NCI-H82 (cell line): ENCODE measurements around the gene SPATA3.
A peak's percentile ranks its signal among the peaks of the same experiment; 100 is the strongest.
"Not testable (repeated sequence)": the region's sequence is repeated elsewhere in the genome, so short reads cannot be mapped to it uniquely, and the experiment has no call there.

Experiments used
- DNase-seq: peaks from one replicate; lab custom pipeline; 2025; lab: John Stamatoyannopoulos, UW

The SPATA3 gene

DNA sequence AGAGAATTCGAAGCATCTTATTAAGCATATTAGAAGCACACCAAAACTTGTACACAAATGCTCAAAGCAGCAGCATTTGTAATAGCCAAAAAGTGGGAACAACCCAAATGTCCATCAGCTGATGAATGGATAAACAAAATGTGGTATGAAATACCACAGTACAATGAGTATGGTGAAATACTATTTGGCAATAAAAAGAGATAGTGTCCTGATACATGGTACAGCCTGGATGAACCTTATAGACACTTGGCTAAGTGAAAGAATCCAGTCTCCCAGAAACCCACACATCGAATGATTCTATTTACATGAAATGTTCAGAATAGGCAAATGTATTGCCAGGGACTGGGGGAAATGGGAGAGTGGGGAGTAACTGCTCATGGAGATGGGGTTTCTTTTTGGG lies 3.0 kb downstream of the SPATA3 start:
- DNase-seq: no peak

DNA sequence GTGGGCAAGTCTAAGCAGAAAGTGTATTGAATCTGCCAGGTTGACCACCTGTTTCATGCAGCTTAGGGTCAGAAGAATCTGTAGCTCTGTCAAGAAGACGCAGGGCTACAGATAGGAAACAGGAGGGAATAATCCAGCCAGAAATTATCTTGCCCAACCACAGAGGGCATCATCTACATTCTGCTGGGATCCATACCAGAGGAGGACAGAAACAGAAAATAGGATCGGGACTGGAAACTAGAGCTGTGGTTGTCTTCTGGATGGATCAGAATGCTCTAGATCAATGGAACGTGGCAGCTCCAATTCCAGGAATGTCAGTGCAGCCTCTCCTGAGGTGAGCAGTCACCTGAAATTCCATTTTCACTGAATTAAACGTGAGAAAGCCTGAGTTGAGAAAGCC lies 3.6 kb downstream of the SPATA3 start:
- no peak for DNase-seq

DNA sequence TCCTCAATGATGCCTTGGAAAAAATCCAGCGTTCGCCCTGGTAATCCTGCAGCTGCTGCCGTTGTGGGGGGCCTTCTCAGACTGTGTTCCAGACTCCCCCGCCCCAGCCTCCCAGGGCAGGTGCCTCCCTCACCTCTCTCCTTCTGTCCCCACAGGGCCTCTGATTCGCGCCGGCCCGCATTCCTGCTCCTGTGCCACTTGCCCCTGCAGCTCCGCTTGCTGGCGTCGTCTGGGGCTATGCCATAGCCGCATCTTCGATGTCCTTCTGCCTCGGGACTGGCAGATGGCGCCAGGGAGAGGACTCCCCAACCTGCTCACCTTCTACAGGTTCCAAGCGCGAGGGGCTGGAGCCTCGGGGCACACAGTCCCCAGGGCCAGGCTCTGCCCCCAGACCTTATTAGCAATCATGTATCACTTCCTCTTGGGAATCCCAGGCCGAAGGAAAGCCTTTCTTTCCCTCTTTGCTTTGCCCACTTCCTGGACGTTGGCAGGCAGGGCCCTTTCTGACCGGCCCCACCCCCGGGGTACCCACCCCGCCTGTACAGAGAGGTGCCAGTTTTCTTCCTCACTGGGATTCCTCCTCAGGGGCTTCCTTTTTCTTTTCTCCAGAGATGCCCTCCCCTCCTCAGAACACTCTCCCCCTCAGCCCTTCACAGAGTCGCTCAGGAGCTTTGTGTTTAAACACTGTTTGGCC lies 4.4 kb downstream of the SPATA3 start:
- DNase-seq: peak; percentile 41

DNA sequence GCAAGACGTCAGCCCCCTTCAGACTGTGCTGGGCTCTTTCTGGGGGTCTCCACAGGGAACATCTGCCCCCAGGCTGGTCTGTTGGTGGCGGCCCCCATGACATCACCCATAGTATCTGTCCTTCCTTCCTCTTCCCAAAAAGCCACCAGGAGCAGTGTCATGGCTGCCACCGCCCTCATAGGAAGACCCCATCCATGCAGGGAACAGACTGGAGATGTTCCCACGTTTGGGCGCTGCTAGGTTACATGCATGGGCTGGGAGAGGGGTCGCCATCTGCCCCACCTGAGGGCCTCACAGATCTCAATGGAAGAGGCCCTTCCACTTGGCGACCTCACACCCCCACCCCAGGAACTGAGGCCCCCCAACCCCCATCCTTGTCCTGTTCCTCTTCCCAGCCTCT lies 5.1 kb downstream of the SPATA3 start:
- no peak for DNase-seq

DNA sequence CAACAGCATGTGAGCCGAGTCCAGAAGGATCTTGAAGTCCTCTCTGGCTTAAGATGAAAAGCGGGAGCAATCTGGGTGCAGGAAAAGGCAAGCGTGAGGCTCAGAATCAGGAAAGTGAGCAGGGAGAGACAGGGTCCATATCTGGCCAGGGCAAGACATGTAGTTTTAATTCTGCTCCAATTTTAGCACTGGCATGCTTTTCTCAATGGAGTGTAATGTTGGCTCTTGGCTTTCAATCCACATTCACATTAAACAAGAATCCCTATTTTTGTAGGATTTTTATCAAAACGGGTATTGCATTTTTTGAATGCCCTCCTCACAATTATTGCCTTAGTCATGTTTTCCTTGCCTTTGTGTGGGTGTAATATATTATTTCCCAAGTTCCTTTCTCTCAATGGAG lies 6.0 kb downstream of the SPATA3 start:
- DNase-seq: no peak

DNA sequence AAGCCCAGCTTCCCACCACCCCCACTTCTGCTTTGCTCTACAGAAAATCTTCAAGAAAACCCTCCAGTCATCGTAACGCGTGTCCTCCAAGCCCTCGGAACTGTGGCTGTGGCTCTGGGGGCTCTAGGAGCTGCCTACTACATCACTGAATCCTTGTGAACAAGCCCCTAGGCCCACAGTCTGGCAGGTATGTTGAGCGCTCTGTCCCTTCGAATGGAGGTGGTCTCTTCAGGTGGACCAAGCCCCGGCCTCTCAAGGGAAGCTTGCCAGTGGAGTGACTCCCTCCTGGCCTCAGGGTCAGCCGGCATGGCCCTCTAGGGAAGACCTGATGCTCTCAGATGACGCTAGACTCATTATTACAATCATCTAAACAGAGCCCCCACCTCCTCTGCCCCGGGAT lies 6.7 kb downstream of the SPATA3 start:
- no peak for DNase-seq

DNA sequence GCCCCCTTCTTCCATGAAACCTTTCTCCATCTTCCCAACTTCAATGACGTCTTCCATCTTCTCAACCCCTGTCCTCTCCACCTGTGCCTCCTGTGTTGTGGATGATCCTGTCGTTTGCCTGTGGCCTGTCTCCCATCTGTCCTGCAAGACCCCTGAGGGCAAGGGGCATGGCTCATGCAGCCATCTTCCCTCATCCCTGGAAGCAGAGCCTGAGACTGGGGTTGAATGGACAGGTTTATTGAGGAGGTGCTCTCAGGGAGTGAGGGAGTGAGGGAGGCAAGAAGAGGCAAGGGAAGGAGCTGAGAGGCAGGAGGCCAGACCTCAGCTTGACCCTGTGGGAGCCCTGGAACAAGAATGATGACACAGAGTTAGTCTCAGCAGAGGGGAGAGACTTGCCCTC lies 7.3 kb downstream of the SPATA3 start:
- DNase-seq: no peak

DNA sequence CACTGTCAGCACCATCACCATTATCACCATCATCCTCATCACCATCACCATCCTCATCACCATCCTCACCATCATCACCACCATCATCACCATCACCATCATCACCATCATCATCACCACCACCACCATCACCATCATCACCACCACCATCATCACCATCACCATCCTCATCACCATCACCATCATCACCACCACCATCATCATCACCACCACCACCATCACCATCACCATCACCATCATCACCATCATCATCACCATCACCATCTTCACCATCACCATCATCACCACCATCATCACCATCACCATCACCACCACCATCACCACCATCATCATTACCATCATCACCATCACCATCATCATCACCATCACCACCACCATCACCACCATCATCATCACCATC lies 9.0 kb downstream of the SPATA3 start:
- DNase-seq: not testable (repeated sequence)

DNA sequence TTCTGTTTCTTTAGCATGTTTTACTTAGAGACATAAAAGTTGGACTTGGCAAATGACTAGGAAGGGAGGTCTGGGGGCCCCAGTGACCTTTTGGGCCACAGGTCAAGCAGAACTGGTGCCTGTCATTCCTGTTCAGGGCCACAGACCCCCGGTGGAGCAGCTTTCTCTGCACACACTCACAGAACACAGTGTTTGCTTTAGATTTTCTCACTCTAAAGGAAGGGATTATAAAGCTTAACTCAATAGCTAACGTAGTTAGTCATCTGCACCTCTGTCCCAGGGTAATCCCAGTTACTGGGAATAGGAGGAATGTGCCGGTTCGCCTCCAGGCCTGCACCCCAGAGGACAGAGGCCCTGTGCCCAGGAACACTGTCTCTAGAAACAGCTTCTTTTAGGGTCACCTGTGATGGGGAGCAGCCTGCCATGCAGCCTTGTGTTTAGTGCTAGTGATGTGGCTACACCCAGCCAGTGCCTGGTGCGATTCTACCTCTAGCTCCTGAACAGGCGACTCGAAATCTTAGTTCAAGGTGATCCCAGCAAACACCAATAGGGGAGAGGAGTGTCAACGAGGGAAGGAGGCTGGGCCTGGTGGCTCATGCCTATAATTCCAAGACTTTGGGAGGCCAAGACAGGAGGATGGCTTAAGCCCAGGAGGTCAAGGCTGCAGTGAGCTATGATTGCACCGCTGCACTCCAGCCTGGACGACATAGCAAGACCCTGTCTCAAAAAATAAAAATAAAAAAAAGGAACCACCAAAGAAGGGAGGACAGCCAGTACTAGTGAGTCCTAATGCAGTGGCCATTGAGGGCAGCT lies 11.6 kb downstream of the SPATA3 start:
- DNase-seq: peak; percentile 84

DNA sequence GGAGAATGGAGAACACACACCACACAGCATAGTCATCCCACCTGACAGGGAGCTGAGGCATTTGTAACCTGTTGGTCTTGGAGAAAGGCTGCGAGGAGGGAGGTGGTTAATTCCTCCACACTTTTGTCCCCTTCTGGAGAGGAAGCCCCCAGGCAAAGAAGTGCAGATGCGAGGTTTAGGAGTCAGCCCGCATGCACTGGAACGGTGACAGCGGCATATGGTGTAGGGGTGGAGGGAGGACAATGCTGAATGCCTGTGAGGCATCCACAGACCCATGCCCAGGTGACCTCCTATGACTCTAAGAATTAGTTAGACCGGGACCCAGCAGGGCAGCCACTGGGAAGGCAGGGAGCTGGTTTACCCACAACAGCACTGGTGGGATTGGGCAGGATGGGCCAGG lies 12.2 kb downstream of the SPATA3 start:
- DNase-seq: peak; percentile 51

DNA sequence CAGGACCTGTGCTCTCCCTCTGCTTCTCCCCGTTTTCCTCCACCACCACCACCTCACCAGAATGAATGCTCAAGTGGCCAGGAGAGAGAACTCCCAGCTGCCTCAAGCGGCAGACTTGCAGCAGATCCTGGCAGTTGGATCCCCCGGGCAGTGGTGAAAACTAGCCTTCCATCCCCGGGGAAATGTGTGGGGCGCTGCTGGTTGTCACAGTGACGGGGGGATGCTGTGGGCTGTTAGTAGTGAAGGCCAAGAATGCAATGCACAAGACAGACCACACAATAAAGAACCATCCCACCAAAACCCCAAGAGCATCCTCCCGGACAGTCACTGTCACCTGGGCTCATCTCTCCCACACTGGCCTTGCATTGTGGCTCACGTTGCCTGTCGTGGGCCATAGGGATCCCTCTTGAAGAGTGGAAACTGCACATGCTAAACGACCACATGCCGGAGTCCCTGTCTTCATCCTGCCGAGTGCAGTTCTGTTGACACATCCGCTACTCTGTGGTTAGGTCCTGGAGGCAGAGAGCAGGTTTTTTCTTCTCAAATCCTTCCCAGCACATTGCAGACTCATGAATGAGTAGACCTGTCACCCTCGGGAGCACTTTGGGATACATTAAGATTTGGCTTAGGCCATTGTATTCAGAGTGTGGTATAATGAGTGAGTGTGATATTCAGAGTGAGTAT lies 13.5 kb downstream of the SPATA3 start:
- no peak for DNase-seq

DNA sequence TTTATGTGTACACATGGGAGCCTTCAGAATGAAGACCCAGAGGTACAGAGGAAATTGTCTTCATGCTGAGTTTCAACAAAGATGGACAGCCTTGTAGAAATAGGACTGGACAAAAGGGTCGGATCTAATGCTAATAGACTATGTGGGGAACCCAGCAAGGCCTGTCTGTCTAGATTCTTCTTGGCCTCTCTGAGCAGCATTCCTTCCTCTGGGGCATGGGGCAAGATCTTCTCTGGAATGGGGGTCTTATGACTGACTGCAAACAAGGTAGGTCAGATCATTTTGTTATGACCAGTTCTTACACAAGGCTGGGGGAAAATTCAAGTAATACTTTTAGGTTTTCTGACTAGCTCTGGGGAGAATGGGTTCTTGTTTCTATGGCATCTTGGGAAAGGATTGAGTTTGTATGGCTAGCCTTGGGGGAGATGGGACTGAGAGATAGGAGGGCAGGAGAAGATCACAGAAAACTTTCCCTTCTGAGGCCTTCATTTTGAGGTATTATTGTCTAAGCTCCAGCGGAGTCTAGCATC lies 14.3 kb downstream of the SPATA3 start:
- DNase-seq: no peak

DNA sequence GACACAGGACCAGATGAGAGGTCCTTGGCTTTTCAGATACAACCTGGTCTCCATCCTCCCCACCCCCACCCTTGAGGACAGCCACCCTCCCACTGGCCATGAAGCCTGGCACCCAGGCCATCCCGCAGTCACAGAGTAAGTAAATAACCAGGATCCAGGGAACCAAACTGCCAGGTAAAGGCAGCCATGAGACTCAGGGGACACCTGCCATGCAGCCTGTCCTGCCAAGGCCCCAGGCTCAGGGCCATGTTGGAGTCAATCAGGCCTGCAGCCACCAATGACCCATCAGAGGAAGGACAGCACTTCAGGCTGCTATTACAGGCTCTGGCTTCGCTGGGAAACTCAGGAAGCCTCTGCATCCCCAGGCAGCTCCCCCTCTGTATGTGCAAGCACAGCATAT lies 15.6 kb downstream of the SPATA3 start:
- DNase-seq: no peak

DNA sequence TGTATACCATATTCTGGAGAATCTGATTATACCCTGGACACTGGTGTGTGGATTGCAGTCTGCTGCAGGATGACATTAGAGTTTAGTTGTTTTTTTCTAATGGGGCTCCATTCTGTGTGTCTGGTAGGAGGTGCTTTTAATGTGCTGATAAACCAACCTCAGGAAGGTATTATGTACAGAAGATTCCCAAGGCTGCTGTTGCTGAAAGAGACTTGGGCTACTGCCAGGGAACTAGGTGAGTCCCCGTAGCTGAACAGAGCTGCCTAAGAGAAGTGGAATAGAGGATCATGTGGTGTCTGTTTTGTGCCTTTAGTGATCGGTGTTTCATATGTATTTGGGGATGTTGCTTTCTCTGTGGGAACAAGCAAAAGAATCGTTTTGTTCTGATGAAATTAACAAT lies 16.5 kb downstream of the SPATA3 start:
- DNase-seq: no peak

DNA sequence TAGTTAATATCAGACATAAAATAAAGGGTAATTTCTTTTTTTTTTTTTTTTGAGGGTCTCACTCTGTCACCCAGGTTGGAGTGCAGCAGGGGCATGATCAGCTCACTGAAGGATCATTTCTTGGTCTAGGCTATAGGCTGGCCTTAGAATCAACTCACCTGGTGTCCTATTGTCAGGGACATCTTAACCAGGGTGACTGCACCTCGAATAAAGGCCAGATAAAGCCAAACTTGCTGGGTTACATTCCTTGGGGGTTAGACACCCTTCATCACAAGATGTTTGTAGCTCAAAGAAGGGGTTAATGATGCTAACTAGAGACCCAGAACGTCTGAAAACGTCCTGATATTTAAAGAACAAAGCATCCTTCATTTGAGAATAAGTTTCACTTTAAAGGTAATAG lies 17.9 kb downstream of the SPATA3 start:
- no peak for DNase-seq

DNA sequence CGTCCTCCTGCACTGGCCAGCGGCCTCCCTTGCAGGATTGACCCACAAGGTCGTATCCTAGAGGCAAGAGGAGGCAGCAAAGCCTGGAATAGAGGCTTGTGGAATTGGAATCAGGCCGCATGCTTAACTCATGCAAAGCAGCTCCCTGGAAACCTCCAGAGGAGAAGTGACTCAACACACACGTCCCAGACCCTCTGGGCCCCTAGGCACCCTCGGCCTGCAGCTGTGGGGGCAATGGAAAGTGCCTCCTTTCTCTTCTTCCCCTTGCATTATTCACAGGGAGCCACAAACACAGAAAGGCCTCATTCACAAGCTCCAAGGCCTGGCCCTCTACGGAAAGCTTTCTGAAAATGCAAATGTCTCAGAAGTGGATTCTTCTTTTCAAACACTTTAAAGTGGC lies 19.6 kb downstream of the SPATA3 start:
- no peak for DNase-seq

DNA sequence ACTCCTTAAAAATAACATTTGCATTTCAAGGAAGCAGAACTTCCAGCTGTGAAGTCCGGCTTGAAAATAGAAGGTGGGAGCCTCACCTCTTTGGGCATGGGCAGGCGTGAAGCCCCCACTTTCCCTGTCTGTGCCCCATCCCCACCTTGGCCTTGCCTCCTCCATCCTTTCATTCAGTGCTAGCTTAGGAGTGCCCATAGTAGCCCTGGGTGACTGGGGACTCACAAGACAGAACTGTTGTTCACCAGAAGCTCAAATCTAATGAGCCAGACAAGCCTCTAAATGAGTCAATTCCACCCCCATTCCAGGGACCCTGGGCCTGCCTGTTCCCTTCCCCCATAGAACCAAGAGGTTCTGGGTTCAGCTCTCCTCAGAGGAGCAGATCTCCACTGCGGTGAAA lies 20.0 kb downstream of the SPATA3 start:
- no peak for DNase-seq

DNA sequence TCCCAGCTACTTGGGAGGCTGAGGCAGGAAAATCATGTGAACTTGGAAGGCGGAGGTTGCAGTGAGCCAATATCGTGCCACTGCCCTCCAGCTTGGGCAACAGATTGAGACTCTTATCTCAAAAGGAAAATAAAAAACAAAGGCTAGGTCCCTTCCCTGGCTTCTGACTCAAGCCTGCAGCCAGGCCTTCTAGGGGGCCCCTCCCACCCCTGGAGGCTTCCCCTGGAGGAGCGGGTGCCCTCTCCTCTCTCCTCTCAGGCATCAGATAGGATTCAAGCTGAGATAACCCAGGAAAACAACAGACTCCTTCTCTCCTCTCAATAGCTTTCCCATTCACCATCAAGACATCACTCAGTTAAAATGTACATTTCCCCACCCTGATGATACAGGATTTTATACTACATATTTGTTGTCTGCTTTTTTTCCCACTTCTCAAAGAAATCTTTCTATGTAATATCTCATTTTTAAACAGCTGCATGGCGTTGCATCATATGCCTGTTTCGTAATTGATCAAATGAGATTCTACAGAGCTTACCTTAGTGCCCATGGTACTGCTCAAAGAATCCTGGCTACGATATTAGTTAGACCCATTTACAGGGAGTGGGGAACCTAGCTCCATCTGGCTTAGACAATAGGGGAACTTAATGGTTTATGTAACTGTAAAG lies 20.8 kb downstream of the SPATA3 start:
- DNase-seq: no peak

DNA sequence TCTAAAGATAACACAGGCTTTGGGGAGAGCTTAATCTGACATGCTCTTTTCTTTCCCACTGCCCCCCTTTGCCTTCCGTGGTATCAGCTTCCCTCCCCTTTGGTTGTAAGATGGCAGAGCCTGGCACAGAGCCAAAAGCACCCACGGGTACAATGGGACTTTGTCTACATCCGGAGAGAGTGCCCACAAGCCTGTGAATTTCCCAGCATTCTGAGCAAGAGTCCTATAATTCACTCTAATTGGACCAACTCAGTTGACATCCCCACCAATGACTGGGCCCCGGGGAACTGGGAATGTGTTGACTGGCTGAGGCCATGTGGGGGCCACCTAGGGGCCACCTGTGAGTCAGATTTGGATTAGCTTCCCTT lies 21.3 kb downstream of the SPATA3 start:
- DNase-seq: peak; percentile 48

DNA sequence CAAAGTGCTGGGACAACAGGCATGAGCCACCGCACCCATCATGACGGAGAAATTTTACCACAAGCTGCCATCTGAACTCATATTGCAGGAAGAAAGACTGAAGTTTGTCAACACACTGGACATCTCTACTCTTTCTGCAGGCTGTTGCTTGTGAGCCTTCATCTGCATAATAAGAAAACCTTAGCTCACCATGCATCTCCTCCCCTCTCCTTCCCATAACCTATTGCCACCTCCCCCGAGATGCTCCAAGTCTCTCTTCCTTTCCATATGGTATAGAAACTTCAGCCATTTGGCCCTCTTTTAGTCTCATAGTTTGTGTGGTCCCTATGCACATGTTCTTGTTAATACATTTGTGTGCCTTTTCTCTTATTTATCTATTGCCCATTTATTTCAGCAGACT lies 22.3 kb downstream of the SPATA3 start:
- DNase-seq: no peak

DNA sequence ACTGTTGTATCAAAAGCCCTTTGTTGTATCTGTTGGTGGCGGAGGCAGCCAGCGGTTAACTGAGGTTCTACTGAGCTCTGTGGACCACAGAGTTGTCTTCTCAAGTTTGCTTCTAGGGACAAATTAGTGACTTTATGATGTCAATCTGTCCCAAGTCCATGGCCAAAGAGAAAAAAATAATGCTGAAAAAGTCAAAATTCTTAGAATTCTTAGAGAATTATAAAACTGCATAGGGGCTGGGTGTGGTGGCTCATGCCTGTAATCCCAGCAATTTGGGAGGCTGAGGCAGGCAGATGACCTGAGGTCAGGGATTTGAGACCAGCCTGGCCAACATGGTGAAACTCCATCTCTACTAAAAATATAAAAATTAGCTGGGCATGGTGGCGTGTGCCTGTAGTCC lies 29.1 kb downstream of the SPATA3 start:
- not testable (repeated sequence) for DNase-seq

DNA sequence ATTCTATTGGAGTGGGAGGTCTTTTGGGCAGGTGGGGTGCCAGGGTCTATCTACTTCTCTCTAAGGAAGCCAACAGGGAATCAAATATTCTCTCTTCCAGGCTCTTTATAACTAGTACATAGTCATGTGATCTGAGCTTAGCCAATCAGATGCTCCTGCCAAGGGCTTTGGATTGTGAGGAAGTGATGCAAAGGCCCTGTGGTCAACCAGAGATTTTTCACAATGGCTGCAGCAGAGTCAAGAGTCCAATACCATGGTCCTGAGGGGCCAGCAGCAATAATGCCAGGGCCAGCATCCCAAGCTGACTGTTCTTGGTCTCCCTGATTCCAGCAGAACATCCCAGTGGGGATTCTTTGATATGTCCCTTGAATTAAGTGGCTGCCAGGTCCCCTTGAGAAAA lies 33.0 kb downstream of the SPATA3 start:
- DNase-seq: no peak
